ENCODE data around the gene MGARP.

MGARP gene

GRCh38 chr4:139242511-139243051 lies 37.4 kb downstream of the MGARP start:
- no peak for DNase-seq

DNA sequence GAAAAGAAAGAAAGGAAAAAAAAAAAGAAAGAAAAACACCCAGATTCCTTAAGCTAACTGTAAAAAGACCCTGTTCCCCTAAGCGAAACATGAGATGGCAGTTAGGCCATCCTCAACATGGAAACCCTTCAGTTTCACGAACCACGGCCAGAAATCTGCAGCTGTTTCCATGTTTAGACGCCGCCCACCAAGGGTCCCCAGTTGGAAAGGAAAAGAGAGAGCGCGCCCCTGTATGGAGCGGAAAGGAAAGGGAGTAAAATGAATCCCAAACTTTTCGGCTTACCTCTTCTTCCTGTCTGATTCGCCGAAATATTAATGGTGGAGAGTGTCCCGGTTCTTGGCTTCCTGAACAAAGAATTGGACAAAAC lies 38.3 kb downstream of the MGARP start:
- DNase-seq = no peak

DNA sequence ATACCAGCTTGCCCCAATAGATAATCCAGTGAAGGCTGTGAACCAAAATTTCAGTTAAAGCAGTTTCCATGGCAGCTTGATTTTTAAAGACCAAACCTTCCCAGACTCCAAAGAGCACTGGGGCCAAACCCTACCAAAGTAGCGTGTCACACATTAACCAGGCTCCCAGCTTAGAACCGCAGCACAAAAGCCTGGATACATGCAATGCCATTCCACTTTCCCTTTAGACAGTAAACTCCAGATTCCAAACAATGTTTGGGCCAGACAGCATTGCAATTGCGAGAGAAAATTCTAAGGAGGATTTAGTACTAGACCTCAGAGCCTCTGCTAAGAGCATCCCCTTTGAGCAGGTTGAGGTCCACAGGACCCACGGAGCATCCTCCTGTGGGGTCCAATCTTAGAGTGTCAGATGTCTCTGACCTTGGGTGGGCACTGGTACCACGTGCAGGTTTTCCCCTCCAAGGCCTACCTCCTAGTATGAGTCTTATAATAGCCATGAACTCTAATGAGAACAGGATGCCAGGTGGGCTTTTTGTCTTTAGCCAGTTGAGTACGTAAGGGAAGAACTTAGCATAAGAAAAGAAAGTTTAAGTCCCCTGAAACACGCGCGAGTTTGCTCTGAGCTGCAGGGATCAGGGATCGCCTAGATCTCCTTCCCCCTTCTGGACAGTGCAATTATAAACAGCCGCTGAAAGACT lies 38.8 kb downstream of the MGARP start:
- DNase-seq = no peak

GRCh38 chr4:139239127-139239772 lies 40.8 kb downstream of the MGARP start:
- DNase-seq = no peak

- DNase-seq = no peak
These were observed 45.8 kb downstream of the MGARP start for GRCh38 chr4:139234253-139234652.

DNA sequence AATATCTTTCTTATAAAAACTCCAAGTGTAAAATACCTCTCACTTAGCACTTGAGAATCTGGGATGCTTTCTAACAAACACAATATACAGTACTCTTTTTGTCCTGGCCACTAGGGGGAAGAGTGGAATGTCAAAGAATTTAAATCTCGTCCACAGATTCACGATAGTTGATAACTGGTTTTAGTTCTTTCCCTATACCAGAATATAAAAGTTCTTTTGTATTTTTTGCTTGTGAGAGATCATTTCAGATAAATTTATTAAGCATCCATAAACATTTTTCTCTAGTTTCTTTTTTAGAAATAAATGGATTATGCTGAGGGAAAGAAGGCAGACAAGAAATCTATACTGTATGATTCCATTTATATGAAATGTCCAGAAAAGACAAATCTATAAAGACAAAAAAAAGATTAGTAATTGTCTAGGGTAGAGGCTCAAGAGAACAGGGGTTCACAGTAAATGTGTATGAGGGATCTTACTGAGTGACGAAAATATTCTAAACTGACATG lies 50.4 kb downstream of the MGARP start:
- peak; percentile 11 to 31 for DNase-seq

GRCh38 chr4:139227729-139228404 lies 52.2 kb downstream of the MGARP start:
- no peak for DNase-seq

DNA sequence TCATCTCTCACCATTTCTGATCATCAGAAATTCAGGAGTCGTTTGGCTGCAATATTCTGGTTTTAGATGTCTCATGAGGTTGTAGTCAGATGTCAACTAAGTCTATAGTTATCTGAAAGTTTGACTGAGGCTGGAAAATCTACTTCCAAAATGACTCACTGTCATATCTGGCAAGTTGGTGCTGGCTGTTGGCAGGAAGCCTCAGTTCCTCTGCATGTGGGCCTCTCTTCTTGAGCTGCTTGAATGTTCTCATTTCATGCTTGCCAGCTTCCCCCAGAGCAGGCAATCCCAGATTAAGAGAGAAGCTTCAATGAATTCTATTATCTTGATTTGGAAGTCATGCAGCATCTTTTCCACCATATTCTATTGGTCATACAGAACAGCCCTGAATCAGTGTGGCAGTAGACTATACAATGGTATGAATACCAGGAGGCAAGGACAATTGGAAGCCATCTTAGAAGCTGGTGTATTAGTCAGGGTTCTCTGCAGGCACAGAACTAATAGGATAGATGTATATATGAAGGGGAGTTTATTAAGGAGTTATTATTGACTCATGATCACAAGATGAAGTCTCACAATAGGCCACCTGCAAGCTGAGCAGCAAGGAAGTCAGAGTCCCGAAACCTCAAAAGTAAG lies 56.2 kb downstream of the MGARP start:
- no peak for DNase-seq

DNA sequence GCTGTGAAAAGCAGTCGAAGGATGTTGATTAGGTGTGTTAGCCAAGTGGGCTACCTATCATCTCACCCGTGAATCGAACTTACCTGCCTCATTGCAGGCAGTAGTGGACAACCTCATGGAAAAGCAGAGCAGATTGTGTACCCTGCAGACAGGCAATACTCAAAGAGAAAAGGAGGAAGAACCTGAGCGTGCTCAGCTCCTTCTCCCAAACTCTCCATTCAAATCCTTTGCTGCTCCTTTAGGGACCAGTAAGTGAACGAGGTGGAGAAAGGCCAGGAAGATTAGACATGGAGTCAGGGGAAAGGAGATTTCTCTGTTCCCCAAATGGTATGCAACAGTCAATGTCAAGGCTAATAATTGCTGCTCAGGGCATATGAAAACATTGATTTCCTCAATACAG lies 57.8 kb downstream of the MGARP start:
- no peak for DNase-seq

DNA sequence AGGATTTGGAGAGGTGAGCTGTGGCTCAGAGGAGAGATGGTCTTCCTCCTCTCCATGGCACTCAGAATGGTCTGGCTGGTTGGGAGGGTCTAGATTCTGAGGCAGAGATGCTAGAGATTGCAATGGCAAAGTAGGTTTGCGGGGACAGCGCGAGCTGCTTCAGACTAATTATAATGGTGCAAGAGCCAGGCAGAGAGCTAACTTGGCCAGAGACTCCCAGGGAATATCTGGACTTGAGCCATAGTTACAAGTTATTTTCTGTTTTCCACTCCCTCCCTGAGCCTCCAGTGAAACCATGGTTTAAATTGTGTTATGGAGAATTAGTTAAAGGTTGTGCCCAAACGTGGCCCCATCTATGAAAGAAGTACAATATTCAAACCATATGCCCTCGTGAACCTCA lies 58.3 kb downstream of the MGARP start:
- no peak for DNase-seq

DNA sequence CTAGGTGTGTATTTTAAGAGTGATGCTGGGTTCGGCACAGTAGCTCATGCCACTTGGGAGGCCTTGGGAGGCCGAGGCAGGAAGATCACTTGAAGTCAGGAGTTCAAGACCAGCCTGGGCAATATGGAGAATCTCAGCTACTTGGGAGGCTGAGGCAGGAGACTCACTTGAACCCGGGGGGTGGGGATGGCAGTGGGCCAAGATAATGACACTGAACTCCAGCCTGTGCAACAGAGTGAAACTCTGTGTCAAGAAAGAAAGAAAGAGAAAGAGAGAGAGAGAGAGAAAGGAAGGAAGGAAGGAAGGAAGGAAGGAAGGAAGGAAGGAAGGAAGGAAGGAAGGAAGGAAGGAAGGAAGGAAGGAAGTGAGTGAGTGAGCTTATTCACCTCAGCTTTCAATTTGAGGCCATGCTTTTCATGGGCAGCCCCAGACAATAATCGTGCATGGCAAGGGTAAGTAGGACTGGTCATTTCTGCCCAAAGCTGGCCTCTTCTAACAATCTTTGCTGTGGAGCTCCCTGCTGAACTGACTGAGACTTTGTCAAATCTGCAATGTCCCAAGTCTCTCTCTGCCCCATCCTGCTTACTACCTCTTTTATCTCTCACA lies 60.5 kb downstream of the MGARP start:
- no peak for DNase-seq

All from NCI-H2081 (cell line).